GM21528 (cell line): Measurements from ENCODE around the gene MAP3K9.

Experiments
- ATAC-seq: cut with Tn5 transposase; IDR thresholded peaks from one replicate; pipeline ENCODE4 v1.9.1; 2021; ENCODE audit warnings: mild to moderate bottlenecking, moderate library complexity; ENCODE audit not compliant: unreplicated experiment, low FRiP score

MAP3K9 gene

GRCh38 chr14:70702161-70702560 is 107.2 kb downstream of the MAP3K9 start:
- no peak for ATAC-seq

GRCh38 chr14:70701610-70702009 is 107.7 kb downstream of the MAP3K9 start:
- ATAC-seq = no peak

- ATAC-seq = no peak
Measured at GRCh38 chr14:70700955-70701585, 108.2 kb downstream of the MAP3K9 start.

GRCh38 chr14:70699646-70700045 is 109.7 kb downstream of the MAP3K9 start:
- no peak for ATAC-seq

- ATAC-seq = no peak
Measured at GRCh38 chr14:70698288-70698687, 111.0 kb downstream of the MAP3K9 start.

- ATAC-seq = no peak
Measured at GRCh38 chr14:70697701-70698100, 111.6 kb downstream of the MAP3K9 start.

- ATAC-seq = no peak
Measured at GRCh38 chr14:70696026-70696425, 113.3 kb downstream of the MAP3K9 start.

- no peak for ATAC-seq
Measured at GRCh38 chr14:70692210-70692609, 117.1 kb downstream of the MAP3K9 start.

GRCh38 chr14:70685474-70686197 is 123.7 kb downstream of the MAP3K9 start:
- ATAC-seq = no peak

GRCh38 chr14:70683983-70684382 is 125.3 kb downstream of the MAP3K9 start:
- no peak for ATAC-seq

- ATAC-seq = no peak
Measured at GRCh38 chr14:70680748-70681147, 128.6 kb downstream of the MAP3K9 start.

GRCh38 chr14:70677341-70677740 is 132.0 kb downstream of the MAP3K9 start:
- ATAC-seq = no peak
